GM18520 (cell line): ENCODE measurements around the gene CLMN.

Experiments used
- ATAC-seq: cut with Tn5 transposase; IDR thresholded peaks from one replicate; pipeline ENCODE4 v1.9.1; 2021; ENCODE audit not compliant: unreplicated experiment

The CLMN gene

DNA sequence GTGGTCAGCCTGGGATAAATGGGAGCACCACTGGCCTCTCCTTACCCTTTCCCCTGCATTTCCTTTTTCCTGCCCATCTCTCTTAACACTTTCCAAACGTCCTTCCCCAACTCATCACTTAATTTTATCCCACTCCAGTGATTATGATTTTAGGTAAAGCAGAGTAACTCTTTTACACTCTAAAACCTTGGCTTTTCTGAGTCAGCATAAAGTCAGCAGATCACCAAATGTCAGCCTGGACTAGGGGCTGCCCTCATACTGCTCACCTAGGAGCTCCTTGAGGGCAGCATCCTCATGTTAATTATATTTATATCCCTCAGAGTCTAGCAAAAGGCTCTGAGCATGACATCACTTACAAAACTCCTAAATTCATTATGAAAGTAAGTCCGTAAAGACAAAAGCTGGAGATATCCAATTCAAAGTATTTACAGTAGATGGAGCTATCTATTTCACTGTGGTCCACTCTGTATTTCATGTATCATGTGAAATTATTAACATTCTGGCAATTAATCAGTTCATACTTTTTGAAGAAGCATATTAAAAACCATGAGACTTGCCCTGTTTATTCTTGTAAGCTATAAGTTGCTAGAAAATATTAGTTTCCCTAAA lies 145.4 kb downstream of the CLMN start:
- no peak for ATAC-seq

DNA sequence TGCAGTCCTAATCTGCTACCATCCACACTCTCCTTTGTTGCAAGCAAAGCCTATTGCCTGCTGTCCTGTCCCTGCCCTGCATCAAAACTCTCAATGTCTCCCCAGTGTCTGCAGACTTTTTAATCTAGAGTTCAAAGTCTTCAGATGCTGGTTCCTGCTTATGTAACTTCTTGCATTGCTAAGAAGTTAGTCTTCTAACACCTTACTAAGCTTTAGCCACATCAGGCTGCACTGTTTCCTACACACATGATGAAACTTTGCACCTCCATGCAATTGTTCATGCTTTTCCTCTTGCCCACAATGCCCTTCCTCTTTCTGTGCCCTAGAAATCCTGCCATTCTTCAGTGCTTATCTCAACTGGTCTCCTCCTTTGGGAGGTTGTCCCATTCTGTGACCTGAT lies 146.2 kb downstream of the CLMN start:
- ATAC-seq: no peak

DNA sequence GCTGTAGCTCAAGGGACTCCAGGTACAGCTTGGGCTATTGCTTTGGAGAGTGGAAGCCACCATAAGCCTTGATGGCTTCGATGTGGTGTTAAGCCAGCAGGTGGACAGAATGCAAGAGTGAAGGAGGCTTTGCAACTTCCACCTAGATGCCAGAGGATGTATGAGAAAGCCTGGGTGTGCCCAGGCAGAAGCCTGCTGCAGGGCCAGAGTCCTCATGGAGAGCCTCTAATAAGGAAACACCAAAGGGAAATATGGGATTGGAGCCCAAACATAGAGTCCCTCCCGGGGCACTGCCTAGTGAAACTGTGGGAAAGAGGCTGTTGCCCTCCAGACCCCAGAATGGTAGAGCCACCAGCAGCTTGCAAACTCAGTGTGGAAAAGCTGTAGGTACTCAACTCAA lies 152.5 kb downstream of the CLMN start:
- ATAC-seq: no peak

DNA sequence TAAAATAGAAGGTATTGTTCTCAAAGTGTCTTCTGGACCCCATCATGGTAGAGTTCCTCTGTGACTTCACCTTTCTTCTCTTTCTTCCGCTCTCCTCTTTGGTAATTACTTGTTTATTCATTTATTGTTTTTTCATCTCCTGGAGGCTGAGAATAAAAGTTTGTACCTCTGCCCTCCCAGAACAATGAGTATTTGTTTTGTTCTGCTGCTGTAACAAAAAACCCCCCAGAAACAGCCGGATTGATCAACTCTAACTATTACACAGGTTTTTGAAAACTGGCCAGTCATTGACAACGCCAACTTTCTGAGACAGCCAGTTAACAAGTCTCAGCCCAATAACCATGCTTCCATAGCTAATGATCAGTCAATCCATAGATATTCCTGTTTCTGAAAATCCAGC lies 154.2 kb downstream of the CLMN start:
- no peak for ATAC-seq

DNA sequence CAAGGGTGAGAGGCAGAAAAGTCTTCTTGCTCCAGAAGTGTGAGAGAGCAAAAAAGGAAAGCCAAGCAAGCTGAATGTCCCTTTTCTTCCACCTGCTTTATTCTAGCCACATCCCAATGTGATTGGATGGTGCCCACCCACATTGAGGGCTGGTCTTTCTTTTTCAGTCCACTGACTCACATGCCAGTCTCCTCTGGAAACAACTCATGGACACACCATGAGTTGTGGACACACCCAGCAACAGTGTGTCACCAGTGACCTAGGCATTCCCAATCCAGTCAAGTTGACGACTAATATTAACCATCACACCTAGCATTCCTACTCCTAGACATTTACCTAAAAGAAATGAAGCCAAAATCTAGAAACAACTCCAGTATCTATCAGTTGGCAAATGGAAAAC lies 155.2 kb downstream of the CLMN start:
- no peak for ATAC-seq

DNA sequence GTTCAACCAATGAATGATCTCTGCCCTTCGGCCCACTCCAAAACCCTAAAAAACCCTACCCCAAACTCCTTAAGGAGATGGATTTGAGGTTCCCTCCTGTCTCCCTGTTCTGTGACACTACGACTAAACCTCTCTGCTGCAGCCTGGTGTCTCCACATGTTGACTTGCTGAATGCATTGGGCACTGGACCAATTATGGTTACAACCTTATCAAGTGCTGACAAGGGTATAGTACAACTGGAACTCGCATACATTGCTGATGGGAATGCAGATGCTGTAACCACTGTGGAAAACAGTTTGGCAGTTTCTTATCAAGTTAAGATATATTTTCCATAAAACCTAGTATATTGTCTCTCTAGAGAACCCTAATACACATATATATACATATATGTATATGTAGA lies 156.0 kb downstream of the CLMN start:
- ATAC-seq: no peak

DNA sequence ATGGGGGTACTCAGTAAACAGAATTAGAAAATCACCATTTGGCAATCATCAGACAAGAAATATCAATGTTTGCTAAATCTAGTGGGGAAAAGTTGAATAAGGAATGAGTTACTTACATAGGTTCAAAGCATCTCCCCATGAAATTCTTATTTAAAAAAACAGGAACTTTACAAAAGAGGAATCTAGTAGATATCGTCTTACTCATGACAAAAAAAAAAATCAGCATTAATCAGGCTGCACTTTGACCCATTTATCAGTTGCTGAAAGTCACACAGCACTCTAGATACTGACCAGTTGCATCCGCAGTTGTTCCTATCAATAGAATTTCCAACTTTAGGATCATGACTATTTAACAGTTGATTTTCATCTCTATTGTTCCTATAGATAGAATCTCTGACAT lies 156.6 kb downstream of the CLMN start:
- no peak for ATAC-seq

DNA sequence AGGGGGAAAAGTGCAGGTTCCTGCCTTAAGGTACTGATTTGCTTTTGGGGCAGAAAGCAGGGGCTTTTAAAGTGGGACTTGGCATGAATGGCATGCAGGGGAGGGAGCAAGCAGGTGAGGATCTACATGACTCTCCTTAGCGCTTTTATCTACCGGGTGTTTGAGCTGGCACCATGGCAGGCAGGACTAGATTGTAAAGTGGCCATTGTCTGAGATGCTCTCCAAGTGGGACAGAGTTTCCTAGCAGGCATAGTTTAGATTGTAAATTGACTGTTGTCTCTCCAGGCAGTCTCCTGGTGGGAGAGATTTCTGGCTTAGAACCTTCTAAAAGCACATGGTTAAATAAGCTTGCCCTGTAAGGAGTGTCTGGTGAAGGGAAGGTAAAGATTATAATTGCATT lies 157.1 kb downstream of the CLMN start:
- ATAC-seq: no peak

DNA sequence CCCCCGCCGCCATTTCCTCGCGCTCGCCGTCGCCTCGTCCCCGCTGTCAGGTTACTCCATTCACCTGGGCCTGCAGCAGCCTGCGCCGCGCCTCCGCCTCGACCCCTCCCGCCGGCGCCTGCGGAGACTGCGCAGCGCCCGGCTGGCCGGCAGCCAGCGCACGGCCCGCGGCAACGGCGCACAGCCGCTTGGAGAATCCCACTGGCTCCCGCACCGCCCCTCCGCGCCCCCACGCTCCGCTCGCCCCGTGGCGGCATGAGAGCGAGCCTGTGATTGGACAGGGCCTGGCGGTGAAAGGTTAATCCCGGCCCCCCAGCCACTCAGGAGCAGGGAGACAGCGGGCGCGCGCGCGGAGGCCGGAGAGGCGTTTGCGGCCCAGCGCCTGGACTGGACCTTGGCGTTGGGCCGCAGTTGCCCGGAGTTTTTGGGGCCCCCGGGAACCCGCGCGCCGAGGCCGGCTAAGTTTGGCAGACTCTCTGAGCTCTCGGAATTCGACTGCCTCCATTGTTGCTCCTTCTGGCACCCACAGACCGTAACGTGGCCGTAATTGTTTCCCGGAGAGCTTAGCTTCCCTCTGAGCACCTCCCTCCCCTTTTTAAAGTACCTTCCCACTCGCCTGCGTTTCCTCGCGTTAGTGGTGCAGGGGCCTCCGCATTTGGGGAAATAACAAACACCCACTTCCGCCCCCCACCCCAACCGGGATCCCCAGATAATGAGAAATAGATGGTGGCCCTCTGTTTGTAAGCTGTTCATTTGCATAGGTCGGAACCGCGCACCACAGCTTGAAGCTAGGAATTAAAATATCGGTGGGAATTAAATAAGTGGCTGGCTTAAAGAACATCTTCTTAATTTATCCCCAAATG lies 162.2 kb downstream of the CLMN start, which contains the start of gene DICER1:
Gene DICER1, minus strand, starts transcription at position 203 of the 863 bp plus-strand sequence. CDS start 24,071 bp downstream, outside the sequence.
- ATAC-seq: peak; percentile 75

DNA sequence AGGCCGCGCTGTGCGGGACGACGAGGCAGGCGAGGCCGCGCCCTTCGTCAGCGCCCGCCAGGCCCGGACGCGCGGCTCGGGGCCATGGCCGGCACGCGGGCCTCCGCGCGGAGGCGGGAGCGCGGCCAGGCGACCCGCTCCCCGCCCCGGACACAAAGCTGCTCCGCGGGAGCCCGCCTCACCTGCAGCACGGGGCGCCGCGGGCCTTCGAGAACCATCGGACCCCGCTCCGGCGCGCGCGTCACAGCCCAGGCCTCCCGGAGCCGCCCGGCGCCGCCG lies 162.7 kb downstream of the CLMN start:
- ATAC-seq: peak; percentile 23

DNA sequence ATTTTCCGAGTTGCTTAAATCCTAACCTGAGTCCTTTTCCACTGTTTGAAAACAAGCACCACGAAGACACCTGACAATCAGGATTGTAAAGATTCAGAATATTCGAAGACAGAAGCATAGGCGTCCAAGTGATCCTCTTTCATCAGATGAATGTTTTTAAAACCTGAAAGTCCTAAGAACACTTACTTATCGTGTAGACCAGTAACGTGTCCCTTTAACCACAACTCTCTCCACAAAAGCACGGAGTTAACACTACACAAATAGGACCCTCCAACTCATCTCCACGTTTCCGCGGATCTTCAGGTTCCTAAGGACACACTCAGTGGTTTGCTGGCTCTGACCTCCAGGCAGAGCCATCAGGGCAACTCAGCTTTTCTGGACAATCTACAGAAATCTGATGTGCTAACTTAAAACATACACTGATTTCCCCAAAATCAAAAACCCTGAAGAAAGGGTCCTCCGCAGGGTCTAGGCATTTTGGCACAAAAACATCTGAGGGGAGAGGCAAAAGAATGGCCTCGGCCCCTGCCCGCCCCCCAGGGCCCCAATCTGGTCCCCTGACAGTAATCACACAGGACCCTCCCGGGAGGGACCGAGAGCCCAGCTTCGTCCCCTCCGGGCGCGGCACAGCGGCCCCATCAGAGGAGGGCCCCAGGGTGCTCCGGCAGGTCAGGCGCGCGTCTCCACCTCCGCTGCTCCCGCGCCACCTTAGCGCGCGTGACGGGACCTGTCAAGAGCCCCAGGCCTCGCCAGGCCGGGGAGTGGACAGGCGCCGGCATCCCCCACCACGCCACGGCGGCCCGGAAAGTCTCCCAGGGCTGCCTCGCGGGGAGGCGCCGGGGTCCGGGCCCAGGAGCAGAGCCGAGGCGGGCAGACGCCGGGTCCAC lies 163.3 kb downstream of the CLMN start:
- ATAC-seq: peak; percentile 9

DNA sequence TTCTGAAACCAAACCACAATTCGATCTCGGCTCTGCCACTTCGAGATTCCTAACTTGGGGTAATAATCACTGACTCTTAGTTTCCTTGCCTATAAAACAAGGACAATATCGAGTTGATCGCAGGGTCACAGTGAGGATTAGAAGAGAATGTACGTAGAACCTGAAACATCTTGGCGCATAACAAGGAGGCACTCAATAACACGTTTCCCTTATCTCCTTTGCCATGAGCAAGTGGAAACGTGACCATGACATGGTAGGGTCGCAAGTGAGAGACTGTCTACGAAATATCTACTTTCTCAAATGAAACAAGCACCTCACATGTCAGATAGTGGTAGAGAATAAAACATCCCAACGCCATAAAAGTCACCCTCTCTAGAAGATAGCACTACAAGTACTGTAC lies 164.7 kb downstream of the CLMN start:
- ATAC-seq: no peak

DNA sequence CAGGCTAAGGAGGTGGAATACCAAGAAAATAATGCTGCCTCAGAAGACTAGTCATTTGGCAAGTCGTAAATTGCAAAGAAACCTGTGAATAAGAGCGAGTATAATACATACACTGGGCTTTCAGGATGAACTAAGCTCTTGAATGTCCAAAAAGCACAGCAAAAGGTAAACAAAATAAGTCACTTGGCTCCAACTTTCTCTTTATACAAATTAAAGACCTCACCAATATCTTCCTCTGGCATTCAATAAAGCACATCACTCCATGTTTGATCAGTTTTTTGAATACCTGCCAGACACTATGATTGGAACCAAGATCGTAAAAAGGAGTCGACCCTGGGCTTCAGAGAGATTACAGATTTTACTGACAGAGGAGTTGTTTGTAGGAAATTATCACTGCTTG lies 165.8 kb downstream of the CLMN start:
- no peak for ATAC-seq

DNA sequence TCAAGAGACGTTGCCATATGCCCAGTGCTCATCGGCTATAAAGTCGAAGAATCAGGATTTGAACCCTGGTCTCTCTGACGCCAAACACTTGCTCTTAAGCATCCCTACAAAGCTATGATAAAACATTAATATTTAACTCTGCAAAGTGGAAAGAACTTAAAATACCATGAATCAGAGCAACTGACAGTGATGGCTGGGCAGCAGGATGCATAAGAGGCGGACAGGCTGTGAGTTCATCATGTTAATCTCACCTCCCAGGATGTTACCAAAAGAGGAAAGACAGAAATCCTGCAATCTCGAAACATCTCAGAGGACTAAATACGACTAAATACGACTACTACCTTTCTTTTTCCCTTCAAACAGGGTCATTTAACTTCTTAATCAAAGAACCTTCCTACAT lies 168.1 kb downstream of the CLMN start:
- no peak for ATAC-seq

DNA sequence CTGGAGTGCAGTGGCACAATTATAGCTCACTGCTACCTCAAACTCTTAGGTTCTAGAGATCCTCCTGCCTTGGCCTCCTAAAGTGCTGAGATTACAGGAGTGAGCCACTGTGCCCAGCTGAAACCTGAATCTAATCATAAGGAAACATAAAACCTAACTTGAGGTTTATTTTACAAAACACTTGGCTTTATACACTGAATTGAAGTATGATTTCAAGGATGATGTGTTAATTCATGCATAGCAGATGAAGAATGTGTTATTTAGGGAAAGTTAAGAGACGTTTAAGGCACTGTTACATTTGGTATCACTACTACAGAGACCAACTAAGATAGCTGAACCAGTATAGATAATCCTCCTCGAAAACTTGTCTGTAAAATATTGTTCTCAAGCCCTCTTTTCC lies 168.8 kb downstream of the CLMN start:
- no peak for ATAC-seq

DNA sequence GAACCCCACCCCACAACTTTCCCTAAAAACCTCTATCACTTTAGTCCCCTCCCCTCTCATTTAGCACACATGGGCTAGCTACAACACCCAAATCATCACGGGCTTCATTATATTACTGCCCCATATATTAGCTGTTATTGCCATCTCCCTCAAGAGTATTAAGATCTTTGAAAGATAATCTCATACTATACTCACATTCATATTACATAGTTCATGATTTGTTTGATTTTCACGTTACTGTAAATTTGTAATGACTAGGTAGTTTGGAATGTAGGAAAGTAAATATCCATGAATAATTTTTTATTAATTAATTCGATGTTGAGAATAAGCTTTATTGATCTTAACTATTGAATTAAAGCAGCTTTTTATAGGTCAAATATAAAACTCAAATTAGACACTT lies 170.3 kb downstream of the CLMN start:
- no peak for ATAC-seq

DNA sequence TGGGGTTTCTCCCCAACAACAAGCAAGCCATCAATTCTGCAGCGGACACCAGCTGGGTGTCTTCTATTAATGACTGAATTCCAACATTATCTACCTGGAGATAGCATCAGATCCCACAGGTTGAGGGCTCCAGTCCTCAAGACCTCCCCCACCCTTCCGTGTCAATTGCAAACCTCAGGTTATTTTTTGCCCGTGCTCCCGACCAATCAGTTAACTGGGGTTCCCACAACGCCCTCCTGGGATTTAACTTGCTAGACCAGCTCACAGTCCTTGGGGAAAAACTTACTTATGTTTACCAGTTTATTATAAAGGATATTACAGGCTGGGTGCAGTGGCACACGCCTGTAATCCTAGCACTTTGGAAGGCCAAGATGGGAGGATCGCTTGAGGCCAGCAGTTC lies 172.1 kb downstream of the CLMN start:
- ATAC-seq: no peak

DNA sequence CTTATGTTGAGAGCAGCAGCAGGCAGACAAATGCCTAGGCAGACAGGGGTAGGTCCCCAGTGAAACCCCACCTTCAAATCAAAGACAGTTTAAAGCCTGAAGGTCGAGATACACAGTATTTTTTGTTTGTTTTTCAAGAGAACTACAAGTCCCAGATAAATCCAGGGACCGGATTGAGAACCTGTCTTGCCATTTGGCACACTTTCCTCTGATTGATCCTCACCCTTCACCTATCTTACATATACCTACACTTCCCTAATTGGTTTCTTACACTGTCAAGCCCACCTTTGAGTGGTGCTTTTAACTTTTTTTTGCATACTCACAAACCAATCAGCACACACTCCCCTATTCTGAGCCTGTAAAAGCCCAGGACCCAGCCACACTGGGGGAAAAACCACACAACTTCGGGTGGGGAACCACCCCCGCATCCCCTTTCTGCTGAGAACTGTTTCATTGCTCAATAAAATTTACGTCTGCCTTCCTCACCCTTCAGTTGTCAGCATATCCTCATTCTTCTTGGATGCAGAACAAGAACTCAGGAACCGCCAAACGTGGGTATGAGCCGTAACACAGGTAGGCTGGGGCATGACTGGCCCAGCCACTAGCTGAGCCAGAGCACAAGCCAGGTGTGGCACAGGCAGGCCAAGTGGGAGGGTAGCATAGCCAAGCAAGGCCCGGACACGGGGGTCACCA lies 173.5 kb downstream of the CLMN start:
- ATAC-seq: no peak

DNA sequence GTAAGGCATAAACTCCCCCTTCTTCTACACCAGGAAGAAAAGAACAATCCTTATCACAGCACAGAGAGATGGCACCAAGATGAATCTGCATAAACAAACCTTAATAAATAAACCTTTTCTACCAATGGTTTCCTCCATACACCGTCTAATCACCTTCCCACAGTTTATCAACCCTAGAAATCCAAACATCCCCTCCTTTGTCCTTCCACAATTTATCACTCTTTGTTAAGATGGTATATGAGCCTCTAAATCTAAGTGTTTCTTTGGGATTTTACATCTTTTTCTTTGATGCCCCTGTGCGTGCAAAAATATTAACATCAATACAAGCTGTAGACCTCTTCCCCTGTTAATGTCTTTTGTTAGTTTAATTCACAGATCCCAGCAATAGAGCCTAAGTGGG lies 174.9 kb downstream of the CLMN start:
- no peak for ATAC-seq

DNA sequence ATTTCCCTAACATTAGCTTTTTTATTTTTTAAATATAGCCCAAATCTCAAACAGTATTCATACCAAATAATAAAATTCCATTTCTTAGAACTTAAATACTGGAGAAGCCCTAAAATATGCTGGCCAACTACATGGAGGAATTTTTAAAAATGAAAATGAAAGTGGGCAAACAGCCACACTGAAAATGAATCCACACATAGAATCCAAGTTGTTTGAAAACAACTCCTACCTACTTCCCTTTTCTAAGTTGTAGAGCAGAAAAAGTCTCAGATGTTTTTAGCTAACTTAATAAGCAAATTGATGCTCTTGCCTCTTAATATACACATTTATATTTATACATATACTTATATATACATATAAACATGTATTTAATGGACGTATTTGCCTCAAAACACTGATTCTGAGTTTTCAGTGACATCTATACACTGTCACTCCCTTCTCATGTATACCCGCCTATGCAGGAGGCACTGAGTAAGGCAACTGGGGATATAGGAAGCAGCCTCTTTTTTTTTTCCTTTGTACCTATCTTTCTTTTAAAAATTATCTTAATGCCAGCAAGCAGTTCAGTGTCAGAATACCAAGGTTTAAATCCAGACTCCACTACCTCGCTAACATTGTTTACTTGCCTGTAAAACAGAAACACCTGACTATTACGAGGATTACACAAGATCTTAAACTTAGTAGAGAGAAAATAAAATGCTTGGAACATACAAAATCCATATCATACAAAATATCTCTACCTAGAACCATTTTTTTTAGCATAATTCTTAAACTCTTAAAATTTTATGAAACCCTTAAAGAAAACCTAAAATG lies 175.7 kb downstream of the CLMN start:
- no peak for ATAC-seq
